Activated T-cell treated with anti-CD3 and anti-CD28 coated beads for 1 hour (primary cell): ENCODE results near the gene TNFRSF19.
A peak's percentile ranks its signal among the peaks of the same experiment; 100 is the strongest.
"Not testable (repeated sequence)": the region's sequence is repeated elsewhere in the genome, so short reads cannot be mapped to it uniquely, and the experiment has no call there.

ENCODE experiments used
- DNase-seq: peaks from one replicate; pipeline ENCODE4 v3.0.0-alpha.2; 2020; ENCODE audit warnings: low read depth

Gene TNFRSF19

DNA sequence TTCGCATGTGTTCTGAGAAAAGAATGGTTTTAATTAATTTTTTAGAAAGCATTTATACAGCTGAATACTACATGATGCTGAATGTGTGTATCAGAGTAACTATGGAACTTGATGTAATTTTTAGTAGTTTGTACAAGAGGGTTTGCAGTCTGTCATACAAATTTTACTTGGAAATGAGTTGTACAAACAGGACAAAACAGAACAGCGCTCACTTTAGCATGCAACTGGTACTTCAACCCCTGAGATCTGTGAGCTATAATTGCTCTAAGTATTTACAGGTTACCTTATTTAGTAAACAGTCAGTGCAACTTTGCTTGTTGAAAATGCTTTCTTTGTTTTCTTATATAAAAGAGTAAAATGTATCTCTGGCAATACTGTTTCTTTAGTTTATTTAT, 706 bp downstream of the TNFRSF19 start:
- DNase-seq = no peak

DNA sequence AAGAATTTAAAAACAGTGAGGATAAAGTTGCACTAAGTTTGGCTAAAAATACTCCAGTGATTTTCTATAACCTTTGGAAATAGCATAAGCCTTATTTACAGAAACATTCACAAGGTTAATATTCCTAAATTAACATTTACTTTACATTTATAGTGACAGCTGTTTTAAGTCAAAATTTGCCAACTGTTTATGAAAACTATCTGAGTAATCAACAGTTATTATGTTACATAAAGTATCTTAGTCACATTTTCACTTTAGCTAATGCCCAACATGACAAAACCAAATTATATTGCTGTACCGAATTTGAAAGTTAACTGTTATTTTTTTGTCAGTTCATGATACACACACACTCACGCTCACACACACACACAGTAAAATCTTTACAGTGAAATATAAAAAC, 1.2 kb downstream of the TNFRSF19 start:
- no peak for DNase-seq

DNA sequence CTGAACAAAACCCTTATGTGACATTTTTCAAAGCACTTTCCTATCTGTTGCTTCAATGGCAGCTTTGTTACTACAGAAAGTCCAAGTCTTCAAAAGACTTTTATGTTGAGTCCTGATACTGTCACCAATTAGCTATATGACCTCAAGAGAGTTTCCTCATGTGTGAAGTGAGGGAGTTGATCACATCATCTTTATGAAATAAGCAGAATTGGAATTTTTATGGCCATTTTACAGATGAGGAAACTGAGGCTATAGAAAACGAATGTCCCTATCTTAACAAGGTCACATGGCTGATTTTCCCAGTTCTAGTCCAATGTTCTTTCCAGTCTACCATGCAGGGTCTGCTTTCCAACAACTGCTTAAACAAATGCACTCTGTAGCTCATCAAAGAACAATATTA, 2.6 kb downstream of the TNFRSF19 start:
- DNase-seq = no peak

DNA sequence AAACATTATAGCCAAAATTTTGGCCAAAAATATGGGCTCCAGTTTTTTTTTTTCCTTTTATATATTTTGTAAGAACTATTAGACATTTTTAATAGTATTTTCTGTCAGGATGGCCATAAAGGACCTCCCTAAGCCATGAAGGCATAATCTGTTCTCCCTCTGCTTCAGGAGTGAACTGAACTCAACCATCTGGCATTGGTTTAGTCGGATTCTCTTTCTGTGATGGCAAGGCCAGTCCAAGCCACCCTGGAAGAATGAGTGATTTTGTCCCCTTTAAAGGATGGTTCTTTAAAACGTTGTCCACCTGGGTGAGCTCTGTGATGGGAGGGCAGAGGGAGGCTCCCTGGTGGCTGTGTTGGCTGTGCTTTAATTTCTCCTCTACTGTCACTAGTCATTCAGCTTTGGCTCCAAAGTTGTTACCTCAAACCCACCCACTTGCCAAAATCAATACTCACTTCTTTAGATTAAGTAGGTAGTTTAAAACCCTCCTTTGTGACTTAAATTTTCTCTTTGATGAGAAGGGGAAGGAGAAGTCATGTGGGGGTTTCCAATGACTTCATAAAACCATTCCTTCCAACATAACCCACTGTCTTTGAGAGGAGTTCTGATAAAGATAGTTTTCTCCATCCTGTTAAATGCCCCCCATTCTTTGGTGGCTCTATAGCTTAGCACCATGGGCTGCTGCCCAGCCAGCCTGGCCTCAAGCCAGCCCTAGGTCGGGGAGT, 4.4 kb downstream of the TNFRSF19 start:
- DNase-seq = no peak

DNA sequence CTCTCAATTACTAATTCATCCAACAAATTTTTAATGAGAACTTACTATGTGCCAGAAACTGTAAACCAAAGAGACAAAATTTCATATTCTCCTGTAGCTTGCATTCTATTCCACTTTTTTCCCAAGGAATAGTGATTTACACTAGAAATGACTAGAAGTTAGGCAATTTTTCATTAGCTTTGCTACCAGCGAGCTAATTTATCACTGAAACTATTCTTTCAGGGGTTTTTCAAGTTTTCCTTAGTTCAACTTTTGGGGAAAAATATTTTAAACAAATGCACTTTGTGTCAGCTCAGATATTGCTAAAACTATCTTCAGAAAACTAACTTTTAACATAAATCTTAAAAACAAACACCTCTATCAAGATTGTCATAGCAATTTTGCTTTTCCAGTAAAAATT, 5.4 kb downstream of the TNFRSF19 start:
- DNase-seq = no peak

DNA sequence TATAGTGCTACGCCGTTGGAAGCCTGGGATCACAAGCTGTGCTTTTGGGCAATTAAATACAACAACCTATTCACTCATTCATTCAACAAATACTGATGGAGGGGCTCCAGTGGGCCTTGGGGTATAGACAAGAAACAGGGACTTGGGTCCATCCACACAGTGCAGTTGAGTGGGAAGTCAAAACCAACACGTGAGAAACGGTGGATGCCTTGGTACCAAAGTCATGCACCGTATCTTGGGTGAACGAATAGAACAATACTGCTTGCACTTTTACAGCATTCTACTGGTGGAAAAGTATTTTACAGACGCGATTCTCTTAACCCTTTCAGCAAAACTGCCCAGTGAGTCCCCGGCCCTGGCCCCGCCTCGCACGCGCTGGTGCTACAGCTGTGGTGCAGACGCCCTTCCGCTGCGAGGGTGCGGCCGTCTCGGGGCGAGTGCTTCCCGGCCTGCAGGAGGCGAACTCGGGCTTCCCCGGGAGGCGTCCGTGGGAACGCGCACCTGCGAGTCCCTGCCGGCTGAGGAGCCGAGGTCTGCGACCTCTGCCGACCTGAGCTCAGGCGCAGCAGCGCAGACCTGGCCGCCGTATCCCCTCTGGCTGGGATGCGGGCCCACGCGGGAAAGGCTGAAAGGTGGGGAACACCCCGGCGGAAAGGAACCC, 8.3 kb downstream of the TNFRSF19 start:
- peak; percentile 43 for DNase-seq

DNA sequence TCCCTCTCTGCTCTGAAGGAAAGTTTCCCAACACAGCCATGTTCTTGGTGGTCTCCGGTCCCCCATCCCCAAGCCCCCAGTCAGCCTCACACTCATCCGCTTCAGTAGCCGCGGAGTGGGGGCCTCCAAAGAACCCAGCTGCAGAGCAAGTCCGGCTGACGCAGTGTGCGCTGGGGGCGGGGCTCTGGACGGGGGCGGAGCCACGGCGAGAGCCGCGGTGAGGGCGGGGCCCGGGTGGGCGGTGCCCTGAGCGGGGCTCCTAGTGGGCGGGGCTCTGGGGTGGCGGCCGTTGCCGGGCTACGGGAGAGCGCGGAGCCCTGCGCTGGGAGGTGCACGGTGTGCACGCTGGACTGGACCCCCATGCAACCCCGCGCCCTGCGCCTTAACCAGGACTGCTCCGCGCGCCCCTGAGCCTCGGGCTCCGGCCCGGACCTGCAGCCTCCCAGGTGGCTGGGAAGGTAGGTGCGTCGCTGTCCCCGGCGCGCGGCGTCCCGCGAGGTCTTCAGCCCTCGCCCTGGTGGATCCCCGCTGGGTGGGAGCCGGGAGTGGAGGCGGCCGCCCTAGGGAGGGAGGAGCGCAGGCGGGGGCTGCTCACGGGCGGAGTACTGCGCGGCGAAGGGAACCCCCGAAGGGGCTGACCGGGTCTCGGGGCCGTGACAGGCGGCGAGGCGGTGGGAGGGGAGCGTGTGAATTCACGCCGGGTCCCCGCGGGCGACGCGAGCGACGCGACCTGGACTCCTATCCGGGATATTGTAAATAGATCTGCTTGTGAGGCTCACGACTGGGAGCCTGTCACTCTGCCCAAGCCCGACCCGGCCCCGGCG, 9.1 kb downstream of the TNFRSF19 start:
- DNase-seq = peak; percentile 92

DNA sequence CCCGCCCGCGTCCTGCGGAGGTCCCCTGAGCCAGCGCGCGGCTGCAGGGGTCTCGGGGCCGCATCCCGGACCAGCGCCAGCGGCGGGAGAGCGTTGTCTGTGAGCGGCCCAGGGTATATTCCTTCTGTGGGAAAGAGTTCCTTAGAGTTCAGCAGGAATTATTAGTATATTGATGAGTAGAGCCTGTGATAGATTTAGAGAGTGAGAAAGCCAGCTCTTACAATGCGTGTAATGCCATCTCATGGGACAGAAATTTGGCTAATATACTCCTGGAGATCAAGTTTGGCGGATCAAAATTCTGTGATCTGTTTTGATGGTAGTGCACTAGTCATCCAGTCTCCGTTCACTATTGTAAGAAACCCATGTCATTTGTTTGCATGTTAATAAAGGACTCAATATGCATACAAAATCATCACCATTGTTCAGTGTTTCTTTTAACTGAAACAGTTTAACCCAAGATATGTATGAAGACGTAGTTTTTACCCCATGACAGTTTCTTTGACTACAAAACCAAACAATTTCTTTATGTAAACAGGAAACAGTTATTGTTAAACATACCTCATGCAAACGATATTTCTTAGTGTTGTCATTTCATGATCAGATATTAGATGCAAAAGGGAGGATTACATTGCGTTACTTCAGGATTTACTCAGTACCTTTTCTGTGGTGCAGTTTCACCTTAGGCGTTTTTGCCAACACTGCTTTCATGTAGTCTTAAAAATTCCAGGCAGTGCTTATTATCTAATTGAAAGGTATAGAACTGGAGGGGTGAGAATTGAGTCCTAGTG, 9.9 kb downstream of the TNFRSF19 start:
- no peak for DNase-seq

DNA sequence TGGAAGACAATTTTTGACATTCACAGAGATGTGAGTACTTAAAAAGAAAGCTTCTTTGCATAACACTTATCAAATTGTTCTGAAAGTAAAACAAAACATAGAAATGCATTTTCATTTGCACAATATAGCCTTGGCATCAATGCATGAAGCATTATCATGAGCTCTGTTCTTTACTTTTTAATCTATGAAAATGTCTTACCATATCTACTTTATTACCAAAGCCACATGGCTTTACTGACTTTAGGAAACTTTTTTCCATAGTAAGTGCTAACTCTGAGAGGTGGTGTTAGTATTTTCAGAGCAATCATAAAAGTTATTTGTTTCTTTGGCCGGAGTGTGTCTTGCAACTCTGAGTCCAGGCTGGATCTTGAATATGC, 10.5 kb downstream of the TNFRSF19 start:
- DNase-seq = no peak

DNA sequence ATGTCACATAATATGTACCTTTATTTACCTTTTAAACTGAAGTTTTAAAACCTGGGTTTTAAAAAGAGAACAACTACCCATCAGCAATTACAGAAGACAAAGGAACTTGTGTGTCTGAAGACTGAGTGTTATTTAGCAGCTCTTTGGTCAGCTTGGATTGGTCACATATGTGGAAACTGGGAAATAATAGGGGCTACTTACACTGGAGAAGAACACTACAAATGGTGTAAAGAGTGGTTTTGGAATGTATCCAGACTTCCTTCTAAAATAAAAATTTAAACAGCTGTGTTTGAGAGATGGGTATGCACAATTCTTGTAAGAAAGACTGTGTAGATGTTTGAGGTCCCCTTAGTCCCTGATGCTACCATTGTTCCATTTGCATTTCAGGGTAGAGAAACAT, 13.3 kb downstream of the TNFRSF19 start:
- no peak for DNase-seq

DNA sequence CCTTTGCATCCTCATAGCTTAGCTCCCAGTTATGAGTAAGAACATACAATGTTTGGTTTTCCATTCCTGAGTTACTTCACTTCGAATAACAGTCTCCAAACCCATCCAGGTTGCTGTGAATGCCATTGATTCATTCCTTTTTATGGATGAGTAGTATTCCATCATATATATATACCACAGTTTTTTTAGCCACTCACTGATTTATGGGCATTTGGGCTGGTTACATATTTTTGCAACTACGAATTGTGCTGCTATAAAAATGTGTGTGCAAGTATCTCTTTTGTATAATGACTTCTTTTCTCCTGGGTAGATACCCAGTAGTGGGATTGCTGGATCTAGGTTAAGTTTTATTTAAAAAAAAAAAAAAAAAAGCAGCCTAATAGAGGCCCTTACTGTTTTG, 14.1 kb downstream of the TNFRSF19 start:
- DNase-seq = no peak

DNA sequence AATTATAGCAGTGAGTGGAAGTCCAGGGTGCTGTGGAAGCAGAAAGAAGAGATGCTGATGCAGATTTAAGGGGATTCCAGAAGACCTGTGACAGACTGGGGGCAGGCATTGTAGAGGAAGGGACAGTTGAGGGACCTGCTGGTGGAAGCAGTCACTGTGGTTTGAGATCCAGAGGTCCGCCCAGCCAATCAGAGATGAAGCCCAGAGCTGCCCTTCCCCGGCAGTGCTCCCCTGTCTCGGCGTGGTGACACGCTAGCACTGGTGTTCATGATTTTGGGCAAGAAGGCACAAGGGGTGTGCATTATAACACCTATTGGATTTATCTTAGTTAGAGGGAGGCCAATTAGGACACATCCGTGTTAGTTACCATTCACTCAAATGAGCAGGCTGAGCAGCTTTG, 16.1 kb downstream of the TNFRSF19 start:
- no peak for DNase-seq

DNA sequence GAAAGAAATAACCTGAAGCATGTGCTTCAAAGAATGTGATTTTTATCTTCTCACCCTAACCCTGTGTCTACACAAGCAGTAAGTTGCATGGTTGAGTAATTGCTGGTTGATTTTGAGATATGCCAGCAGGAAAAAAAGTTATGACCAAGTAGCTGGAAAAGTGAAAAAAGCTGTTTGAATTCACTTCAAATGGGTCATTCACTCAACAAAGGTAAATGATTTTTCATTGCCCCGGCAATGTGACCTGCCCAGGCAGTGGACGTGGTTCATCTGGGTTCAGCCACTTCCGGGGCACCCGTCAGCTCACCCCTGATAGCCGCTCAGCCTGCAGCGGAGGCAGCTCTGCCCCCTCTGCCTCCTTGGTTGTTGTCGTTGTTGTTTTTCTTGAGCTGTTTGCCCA, 18.5 kb downstream of the TNFRSF19 start:
- DNase-seq = no peak

DNA sequence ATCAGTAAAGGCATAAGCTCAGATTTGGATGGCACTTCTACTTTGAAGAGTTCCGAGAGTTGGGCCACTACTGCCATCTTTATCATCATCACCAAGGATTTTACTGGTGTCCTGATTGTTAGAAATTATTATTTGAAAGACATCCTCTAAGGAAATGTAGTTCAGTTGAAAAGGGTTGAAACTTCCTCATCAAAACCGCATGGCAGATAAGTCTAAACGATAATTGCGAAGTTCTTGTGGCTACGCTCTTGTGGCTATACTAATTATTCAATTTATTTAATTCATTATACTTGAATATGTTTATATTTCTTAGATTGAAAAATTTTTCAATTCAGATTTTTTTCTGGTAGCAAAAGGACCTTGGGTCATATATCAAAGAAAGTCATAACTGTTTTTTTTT, 22.4 kb downstream of the TNFRSF19 start:
- DNase-seq = no peak

DNA sequence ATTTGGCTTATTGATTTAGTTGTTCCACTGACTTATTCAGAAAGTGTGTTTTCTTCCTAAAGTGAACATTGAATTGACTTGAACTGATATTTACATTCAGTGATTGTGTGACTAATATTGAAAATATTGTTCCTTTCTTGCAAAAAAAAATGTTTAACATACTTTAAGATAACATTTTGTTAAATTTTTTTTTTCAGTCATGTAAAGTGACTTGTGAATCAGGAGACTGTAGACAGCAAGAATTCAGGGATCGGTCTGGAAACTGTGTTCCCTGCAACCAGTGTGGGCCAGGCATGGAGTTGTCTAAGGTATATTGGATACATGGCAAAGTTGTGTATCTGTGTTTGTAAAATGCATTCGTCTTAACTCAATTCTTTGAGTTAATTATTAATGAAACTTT, 22.9 kb downstream of the TNFRSF19 start:
- no peak for DNase-seq

DNA sequence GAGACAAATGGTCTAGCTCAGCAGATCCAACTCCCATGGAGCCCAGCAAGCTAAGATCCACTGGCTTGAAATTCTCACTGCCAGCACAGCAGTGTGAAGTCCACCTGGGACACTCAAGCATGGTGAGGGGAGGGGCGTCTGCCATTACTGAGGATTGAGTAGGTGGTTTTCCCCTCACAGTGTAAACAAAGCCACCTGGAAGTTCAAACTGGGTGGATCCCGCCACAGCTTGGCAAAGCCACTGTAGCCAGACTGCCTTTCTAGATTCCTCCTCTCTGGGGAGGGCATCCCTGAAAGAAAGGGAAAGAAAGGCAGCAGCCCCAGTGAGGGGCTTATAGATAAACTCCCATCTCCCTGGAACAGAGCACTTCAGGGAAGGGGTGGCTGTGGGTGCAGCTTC, 24.1 kb downstream of the TNFRSF19 start:
- DNase-seq = not testable (repeated sequence)

DNA sequence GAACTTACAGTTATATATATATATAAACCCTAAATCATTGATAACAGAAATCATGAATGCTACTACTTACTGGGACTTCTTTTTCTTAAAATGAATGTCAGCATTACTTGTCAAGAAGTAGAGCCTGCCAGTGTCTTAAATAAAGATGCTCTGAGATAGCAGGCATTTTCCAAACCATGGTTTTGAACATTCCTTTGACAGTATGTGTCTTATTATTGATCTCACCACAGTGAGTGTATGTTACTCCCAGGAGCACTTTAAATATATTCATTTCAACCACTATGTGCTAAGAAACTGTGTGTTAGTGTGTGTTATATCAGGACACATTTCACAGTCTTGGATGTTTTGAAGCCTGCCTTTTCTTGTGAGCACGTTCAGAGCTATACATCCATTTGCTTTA, 28.2 kb downstream of the TNFRSF19 start:
- DNase-seq = no peak

DNA sequence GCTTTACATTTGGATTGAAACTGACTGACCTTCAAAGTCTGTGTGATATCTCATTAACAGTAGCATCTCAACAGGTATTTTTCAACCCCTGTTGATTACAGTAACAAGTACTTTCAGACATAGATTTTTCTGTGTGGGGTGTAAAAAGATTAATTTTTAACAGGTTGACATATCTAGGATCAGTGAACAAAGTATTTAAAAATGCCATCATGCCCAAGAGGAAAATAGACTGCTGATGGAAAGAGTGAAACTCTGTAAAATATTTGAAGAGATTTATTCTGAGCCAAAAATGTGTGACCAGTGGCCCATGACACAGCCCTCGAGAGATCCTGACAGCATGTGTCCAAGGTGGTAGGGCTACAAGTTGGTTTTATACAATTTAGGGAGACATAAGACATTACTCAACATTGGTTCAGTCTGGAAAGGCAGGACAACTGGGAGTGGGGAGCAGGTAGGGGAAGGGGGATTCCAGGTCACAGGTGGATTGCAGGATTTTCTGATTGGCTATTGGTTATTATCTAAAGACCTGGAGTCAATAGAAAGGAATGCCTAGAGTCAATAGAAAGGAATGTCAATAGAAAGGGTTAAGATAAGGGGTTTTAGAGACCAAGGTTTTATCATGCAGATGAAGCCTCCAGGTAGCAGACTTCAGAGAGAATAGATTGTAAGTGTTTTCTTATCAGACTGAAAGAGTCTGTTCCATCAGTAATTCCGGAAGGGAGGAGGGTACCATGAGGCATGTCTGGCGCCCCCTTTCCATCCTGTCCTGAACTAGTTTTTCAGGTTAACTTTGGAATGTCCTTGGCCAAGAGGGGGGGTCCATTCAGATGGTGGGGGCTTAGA, 29.1 kb downstream of the TNFRSF19 start:
- no peak for DNase-seq

DNA sequence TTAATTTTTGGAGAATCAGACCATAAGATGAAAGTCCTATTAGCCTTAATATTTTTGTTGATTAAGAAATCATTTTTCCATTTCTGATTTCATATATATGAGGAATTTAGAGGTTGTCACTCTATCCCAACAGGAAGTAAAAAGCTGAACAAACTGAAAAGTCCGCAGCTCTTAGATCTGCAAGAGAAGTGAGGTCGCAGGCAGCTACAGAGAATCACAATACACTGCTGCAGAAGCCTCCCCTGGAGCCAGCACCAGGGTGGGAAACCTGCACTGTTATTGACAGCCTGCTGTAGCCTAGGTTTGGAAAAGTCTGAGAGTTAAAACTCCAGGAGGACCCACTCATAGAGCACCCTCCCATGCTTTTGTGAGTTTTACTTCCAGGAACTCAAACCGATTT, 29.9 kb downstream of the TNFRSF19 start:
- no peak for DNase-seq

DNA sequence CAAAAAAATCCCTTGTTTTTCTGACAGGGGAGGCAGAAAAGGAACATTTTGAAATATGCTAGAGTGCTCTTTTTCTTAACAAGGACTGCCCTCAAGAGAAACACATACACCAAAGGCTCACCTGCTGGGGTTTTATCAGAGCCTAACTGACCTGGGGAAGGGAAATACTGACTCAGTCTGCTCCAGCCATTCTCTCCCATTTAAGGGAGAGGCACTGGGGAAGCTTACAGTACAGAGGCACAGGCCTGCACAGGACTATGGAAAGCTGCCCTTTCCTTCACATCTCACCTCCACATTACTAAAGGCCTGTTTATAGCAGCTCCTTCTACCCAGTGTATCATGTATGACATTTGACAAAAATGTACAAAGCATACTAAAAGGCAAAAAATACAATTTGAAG, 30.3 kb downstream of the TNFRSF19 start:
- no peak for DNase-seq

DNA sequence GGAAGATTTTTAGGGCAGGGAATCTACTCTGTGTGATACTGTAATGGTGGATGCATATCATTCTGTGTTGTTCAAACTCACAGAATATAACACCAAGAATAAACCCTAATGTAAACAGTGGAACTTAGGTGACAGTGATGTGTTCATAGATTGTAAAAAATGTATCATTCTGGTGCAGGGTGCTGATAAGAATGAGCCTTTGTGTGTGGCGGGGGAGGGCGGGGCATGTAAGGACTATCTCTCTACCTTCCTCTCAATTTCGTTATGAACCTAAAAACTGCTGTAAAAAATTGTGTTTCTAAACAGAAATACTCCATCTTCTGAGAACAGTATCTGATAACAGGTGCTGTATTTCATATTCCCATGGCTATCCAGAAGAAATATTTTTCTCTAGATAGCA, 35.6 kb downstream of the TNFRSF19 start:
- DNase-seq = no peak

DNA sequence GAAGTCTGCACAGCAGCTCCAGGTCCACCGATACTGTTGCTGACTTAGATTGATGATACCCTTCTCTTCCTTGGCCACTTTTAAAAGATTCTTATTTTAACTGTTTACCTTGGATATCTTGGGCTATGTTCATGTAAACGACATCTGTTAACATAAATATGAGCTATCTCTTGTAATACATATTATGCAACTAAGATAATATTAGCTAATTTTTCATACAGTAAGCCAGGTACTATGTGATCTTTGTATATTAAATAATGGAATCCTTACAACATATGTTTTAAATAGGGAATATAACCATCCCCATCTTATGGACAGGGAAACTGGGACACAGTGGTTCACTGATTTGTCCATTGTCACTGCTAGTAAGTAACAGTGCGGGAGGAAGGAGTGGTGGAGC, 37.9 kb downstream of the TNFRSF19 start:
- no peak for DNase-seq
